DND-41 (cell line): ENCODE measurements around the gene DLG2.

ENCODE experiments used
- ATAC-seq: fragments of 200-7000 bp; cut with Tn5 transposase; 3 replicates; pipeline ENCODE4 v1.9.1; 2021; ENCODE audit warnings: low read depth; ENCODE audit not compliant: insufficient read depth
- DNase-seq: peaks from one replicate; pipeline ENCODE4 v3.0.0-alpha.2; 2020
- H2AFZ ChIP-seq: 2 replicates; pipeline ENCODE4 v1.6.0; 2012; ENCODE audit warnings: low read depth, low read length
- H3K27ac ChIP-seq: 2 replicates; pipeline ENCODE4 v1.5.1; 2012; ENCODE audit warnings: low read length, inconsistent platforms
- H3K27me3 ChIP-seq: fragments of 200-600 bp; sonication (generic); 2 replicates; pipeline ENCODE4 v1.6.0; 2012; ENCODE audit warnings: low read length, mild to moderate bottlenecking, inconsistent platforms; ENCODE audit not compliant: insufficient read depth, poor library complexity
- H3K36me3 ChIP-seq: 2 replicates; pipeline ENCODE4 v1.5.1; 2012; ENCODE audit warnings: low read length, inconsistent platforms; ENCODE audit not compliant: insufficient read depth
- H3K4me1 ChIP-seq: 2 replicates; pipeline ENCODE4 v1.5.1; 2012; ENCODE audit warnings: mild to moderate bottlenecking, low read length; ENCODE audit not compliant: insufficient read depth
- H3K4me2 ChIP-seq: 2 replicates; pipeline ENCODE4 v1.6.0; 2012; ENCODE audit warnings: mild to moderate bottlenecking, moderate library complexity, low read length, inconsistent platforms; ENCODE audit not compliant: insufficient read depth
- H3K4me3 ChIP-seq, 2 experiments: fragments of 200-600 bp in 1 of 2; shearing (Covaris generic) in 1 of 2; 2 replicates each; pipeline ENCODE4 v1.5.1; 2012 to 2016; ENCODE audit warnings: inconsistent platforms in 2 of 2, low read length in 2 of 2, mild to moderate bottlenecking in 2 of 2, low read depth in 1 of 2, moderate library complexity in 1 of 2
- H3K79me2 ChIP-seq: 2 replicates; pipeline ENCODE4 v1.6.0; 2012; ENCODE audit warnings: low read length, inconsistent platforms; ENCODE audit not compliant: insufficient read depth
- H3K9ac ChIP-seq: 2 replicates; pipeline ENCODE4 v1.6.0; 2012; ENCODE audit warnings: low read depth, mild to moderate bottlenecking, inconsistent platforms, low read length, moderate library complexity
- H3K9me3 ChIP-seq: 2 replicates; pipeline ENCODE4 v1.5.1; 2012; ENCODE audit warnings: low read length, moderate library complexity, mild to moderate bottlenecking, inconsistent platforms; ENCODE audit not compliant: insufficient read depth, severe bottlenecking
- H4K20me1 ChIP-seq: 2 replicates; pipeline ENCODE4 v1.6.0; 2012; ENCODE audit warnings: low read length; ENCODE audit not compliant: insufficient read depth
- CTCF ChIP-seq: IDR thresholded peaks from 2 replicates; pipeline ENCODE4 v1.5.1; 2012; ENCODE audit warnings: borderline replicate concordance, low read length, moderate library complexity, mild to moderate bottlenecking; ENCODE audit not compliant: poor library complexity, severe bottlenecking; ENCODE audit errors: extremely low read depth
- EZH2 ChIP-seq: IDR thresholded peaks from 3 replicates; pipeline ENCODE4 v1.6.1; 2012; ENCODE audit warnings: borderline replicate concordance, low read depth, mild to moderate bottlenecking, moderate library complexity, low read length, inconsistent platforms; ENCODE audit not compliant: severe bottlenecking

DLG2 gene

GRCh38 chr11:83473743-83474142 lies 2153.4 kb downstream of the DLG2 start:
- Histone ChIP-seq H4K20me1 (no peaks in the 10 kb centered on the region), H3K36me3 (no peaks in the 10 kb centered on the region), H3K9me3 (no peaks in the 10 kb centered on the region), H3K4me1 (no peaks in the 10 kb centered on the region), H3K79me2 (no peaks in the 10 kb centered on the region), H3K9ac (no peak overlapping the region), H3K27me3 (peaks cover 3% of the 10 kb centered on the region), H3K27ac (no peak overlapping the region), H2AFZ (no peak overlapping the region), H3K4me3 (no peak overlapping the region), H3K4me2 (no peak overlapping the region)
- no peak for DNase-seq
- TF ChIP-seq CTCF (no peak), EZH2 (no peak)
- ATAC-seq, result no peak

DNA sequence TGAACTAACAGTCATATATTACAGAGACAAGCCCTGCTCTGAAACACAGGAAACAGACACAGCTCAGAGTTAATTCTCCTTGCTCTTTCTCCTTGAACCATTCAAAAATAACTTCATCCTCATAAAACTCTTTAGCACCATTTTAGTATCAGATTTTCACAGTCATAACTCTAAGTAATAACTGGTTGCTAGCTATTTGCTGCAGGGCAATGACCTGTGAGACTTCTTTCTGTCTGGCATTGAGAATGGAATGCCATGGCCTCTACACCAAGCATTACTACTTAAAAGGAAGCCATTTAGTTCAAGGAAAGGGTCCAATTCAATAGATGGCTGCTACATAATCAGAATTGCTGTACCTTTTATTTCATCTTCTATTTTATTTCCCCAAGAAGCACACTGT lies 2154.3 kb downstream of the DLG2 start:
- TF ChIP-seq CTCF, result no peak
- TF ChIP-seq EZH2, result no peak
- no peaks in the 10 kb centered on the region for H3K4me1 ChIP-seq
- H3K36me3 ChIP-seq, result no peaks in the 10 kb centered on the region
- no peaks in the 10 kb centered on the region for H3K79me2 ChIP-seq
- H3K9me3 ChIP-seq, result no peaks in the 10 kb centered on the region
- H3K9ac ChIP-seq, result no peak overlapping the region
- peaks cover 3% of the 10 kb centered on the region for H3K27me3 ChIP-seq
- H4K20me1 ChIP-seq, result no peaks in the 10 kb centered on the region
- no peak for DNase-seq
- no peak overlapping the region for H3K4me2 ChIP-seq
- no peak overlapping the region for H2AFZ ChIP-seq
- ATAC-seq, result no peak
- H3K27ac ChIP-seq, result no peak overlapping the region
- no peak overlapping the region for H3K4me3 ChIP-seq

DNA sequence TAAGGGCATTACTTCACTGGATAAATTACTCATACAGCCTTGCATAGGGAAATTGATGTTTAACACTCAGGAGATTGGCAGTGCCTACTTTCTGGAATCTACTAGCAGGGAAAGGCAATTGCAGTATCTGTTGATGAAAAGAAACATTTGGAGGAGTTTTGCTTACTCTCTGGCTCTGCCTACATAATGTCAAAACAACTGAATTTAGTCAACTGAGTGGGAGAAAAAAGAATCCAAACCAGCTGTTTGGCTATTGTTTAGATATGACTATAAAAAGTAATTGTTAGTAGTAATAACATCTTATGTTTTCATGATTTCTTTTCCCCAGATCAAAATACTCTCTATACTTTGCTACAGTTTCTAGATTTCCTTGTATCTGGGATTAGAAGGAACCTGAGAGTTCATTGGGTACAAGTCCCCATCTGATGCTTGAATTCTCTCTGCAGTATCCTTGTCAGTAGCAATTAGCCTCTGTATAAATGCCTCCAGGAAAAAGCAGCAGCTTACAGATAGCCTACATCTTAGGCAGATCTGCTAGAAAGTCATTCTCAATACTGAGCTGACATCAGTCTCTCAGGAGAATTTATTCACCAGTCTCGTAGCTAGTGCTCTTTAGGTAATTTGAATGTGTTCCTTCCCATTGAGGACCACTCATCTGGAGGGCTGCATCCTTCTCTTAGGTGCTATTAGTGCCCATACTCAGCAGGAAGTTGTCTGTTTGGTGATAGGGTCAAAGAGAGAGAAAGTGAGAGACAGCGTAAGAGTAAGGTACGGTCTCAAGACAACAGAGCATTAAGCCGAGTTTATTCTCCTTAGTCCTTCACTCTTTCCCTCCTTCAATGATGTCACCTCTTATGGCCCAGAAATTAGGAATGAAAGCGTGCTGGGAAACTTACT lies 2155.1 kb downstream of the DLG2 start:
- DNase-seq, result no peak
- H2AFZ ChIP-seq, result no peak overlapping the region
- H3K36me3 ChIP-seq, result no peaks in the 10 kb centered on the region
- H3K79me2 ChIP-seq, result no peaks in the 10 kb centered on the region
- H3K9me3 ChIP-seq, result no peaks in the 10 kb centered on the region
- no peak overlapping the region for H3K27ac ChIP-seq
- TF ChIP-seq EZH2 (no peak), CTCF (no peak)
- H3K4me3 ChIP-seq, result no peak overlapping the region
- H4K20me1 ChIP-seq, result no peaks in the 10 kb centered on the region
- no peak for ATAC-seq
- H3K27me3 ChIP-seq, result peaks cover 3% of the 10 kb centered on the region
- H3K4me1 ChIP-seq, result no peaks in the 10 kb centered on the region
- no peak overlapping the region for H3K4me2 ChIP-seq
- no peak overlapping the region for H3K9ac ChIP-seq
